K562 (cell line): ENCODE results near the gene PTTG1IP. TPM values are rescaled to one million over a fixed set of nuclear protein-coding genes. Genes with fewer than 3 reads are reported as not detected.
A peak's percentile ranks its signal among the peaks of the same experiment; 100 is the strongest.

Experiments
- ELF1 ChIP-seq: fragments of 200-800 bp; sonication (Bioruptor generic); IDR thresholded peaks from 2 replicates; pipeline ENCODE4 v1.6.1; 2016; ENCODE audit warnings: missing genetic modification characterization, missing compliant biosample characterization
- GABPB1 ChIP-seq: sonication (generic); formaldehyde crosslinking; IDR thresholded peaks from 2 replicates; pipeline ENCODE4 v1.8.0; 2022; ENCODE audit warnings: mild to moderate bottlenecking, missing genetic modification reagents
- HDAC2 ChIP-seq: fragments of 450-650 bp; IDR thresholded peaks from 2 replicates; pipeline ENCODE4 v1.6.1; 2016; ENCODE audit warnings: mild to moderate bottlenecking
- JUN ChIP-seq, 2 experiments: sonication (generic) in 1 of 2; formaldehyde crosslinking in 1 of 2; IDR thresholded peaks; 2 replicates each; pipeline versions ENCODE4 v1.6.1 to v1.8.0; 2012 to 2022; ENCODE audit warnings: borderline replicate concordance in 2 of 2, mild to moderate bottlenecking in 2 of 2, improper control_type of control experiment in 1 of 2, low read depth in 1 of 2, low read length in 1 of 2, missing genetic modification reagents in 1 of 2
- MIER1 ChIP-seq: fragments of 450-650 bp; IDR thresholded peaks from 2 replicates; pipeline ENCODE4 v1.6.1; 2016; ENCODE audit warnings: antibody characterized with exemption, mild to moderate bottlenecking, low read depth
- MXI1 ChIP-seq: IDR thresholded peaks from 2 replicates; pipeline ENCODE4 v1.6.1; 2011; ENCODE audit warnings: low read depth, mild to moderate bottlenecking, improper control_type of control experiment, low read length
- NCOR1 ChIP-seq: fragments of 450-650 bp; IDR thresholded peaks from 2 replicates; pipeline ENCODE4 v1.6.1; 2016; ENCODE audit warnings: mild to moderate bottlenecking, moderate library complexity
- RBM34 ChIP-seq: fragments of 200-400 bp; formaldehyde crosslinking; IDR thresholded peaks from 2 replicates; pipeline ENCODE4 v1.6.1; 2018; ENCODE audit warnings: low read length, borderline replicate concordance; ENCODE audit not compliant: insufficient read depth
- SIX5 ChIP-seq, 2 experiments: IDR thresholded peaks; 2 replicates each; pipeline ENCODE4 v1.6.1; 2011; ENCODE audit warnings: low read length in 2 of 2, borderline replicate concordance in 1 of 2, low read depth in 1 of 2, mild to moderate bottlenecking in 1 of 2, moderate library complexity in 1 of 2; ENCODE audit not compliant: insufficient read depth in 1 of 2
- TCF3 ChIP-seq: sonication (generic); formaldehyde crosslinking; IDR thresholded peaks from 2 replicates; pipeline ENCODE4 v1.4.0; 2020; ENCODE audit warnings: mild to moderate bottlenecking, missing genetic modification reagents
- ZKSCAN1 ChIP-seq: fragments of 150-350 bp; IDR thresholded peaks from 2 replicates; pipeline ENCODE4 v1.6.1; 2016; ENCODE audit warnings: low read depth, low read length
- ZNF12 ChIP-seq: sonication (generic); formaldehyde crosslinking; IDR thresholded peaks from 2 replicates; pipeline ENCODE4 v1.4.0; 2020; ENCODE audit warnings: mild to moderate bottlenecking, missing genetic modification reagents
- ZNF121 ChIP-seq: sonication (generic); formaldehyde crosslinking; conservative IDR thresholded peaks from 2 replicates; pipeline ENCODE4 v1.8.0; 2022; ENCODE audit warnings: missing genetic modification reagents
- ZNF445 ChIP-seq: fragments of 250-450 bp; sonication (Bioruptor Pico); IDR thresholded peaks from 2 replicates; pipeline ENCODE4 v1.4.0; 2020; ENCODE audit warnings: low read depth, mild to moderate bottlenecking, moderate library complexity
- ZNF511 ChIP-seq: sonication (generic); formaldehyde crosslinking; IDR thresholded peaks from 2 replicates; pipeline ENCODE4 v1.8.0; 2022; ENCODE audit warnings: mild to moderate bottlenecking, missing genetic modification reagents
- ZNF609 ChIP-seq: sonication (generic); formaldehyde crosslinking; IDR thresholded peaks from 2 replicates; pipeline ENCODE4 v1.8.1; 2023; ENCODE audit warnings: missing genetic modification reagents, mild to moderate bottlenecking, borderline replicate concordance
- polyA plus RNA-seq, 8 experiments: library from polyadenylated mRNA; depleted of rRNA in 4 of 8; stranded (reverse) in 5 of 8; unstranded in 3 of 8; fragments of >200 nt; fragmentation: Nextera tagmentation in 2 of 8; fragmentation: Illumina TruSeq in 1 of 8; extraction: Ambion mirVana in 2 of 8; extraction: Trizol in 1 of 8; gene quantifications; 2 replicates each; pipeline versions ENCODE4 v1.2.1 to v1.2.3, GENCODE V29; 2011 to 2014; ENCODE audit warnings: inconsistent platforms in 1 of 8, missing spikeins in 1 of 8
- total RNA-seq, 7 experiments: library from RNA; depleted of rRNA in 6 of 7; stranded (reverse); fragments of >200 nt in 6 of 7; fragmentation: Illumina TruSeq in 2 of 7; extraction: Trizol in 2 of 7; gene quantifications; 2 replicates each; pipeline versions ENCODE4 v1.2.1 to v1.2.3, GENCODE V29; 2011 to 2021; ENCODE audit warnings: low replicate concordance in 1 of 7
- TF ChIP-seq, protein P1 (sequence below), 2 experiments: fragments of 250-450 bp in 1 of 2; fragments of 450-650 bp in 1 of 2; sonication (Bioruptor Pico) in 1 of 2; IDR thresholded peaks; 2 replicates each; pipeline versions ENCODE4 v1.6.1 to v1.8.0; 2016 to 2021; ENCODE audit warnings: mild to moderate bottlenecking in 2 of 2, moderate library complexity in 2 of 2, missing compliant biosample characterization in 1 of 2, missing genetic modification characterization in 1 of 2
- TF ChIP-seq, protein P2 (sequence below), 2 experiments: IDR thresholded peaks; 2 replicates each; pipeline ENCODE4 v1.6.1; 2012; ENCODE audit warnings: improper control_type of control experiment in 2 of 2, low read depth in 2 of 2, low read length in 2 of 2, borderline replicate concordance in 1 of 2

Gene PTTG1IP
- total and polyA plus RNA-seq, 9 of the 15 experiments (the other 6 are each of a cell fraction or from before 2014, with no cell fraction given), result 5.0 to 99.3 (median 82.4) TPM

DNA sequence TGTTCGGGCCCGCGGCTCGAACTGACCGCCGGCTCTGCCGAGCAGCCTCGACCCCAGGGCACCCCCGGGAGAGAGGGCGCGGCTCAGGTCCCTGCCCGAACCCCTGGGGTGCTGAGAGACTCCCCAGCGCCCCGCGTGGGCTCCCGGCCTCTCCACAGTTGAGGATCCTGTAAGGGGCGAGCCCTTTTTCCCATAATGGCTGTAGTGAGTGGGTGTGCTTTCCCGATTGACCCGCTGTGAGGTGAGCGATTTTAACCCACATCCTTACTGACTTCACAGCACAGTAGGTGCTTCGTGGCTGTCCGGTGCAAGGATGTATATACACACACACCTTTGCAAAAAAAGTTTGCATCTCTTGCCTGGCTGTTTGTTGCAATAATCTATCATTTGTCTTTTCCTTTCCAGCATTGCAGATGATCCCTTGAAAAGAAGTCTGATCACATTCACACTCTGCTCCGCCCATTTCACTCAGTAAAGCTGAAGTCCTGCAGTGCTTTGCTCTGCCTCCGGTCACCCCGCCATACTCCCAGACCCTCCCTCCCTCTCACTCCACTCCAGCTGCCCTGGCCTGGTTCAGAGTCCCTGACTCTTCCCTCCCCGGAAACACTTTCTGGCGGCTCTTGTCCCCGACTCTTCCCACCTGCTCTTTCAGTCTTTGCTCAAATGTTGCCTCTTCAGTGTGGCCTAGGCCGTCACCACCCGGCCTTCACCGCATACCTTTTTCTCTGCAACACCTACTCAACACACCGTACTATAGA lies 70.9 kb downstream of the PTTG1IP start (continued):
- TF ChIP-seq MIER1 (no peak), NCOR1 (peak; percentile 6; the same call in 1 of the 2 replicates), HDAC2 (no peak), SIX5 (IDR thresholded peaks at IDR 0.05; ENCODE audit: borderline replicate concordance in 1 of 2, insufficient read depth in 1 of 2, low read depth in 1 of 2, low read length in 2 of 2) (no peak), RBM34 (no peak), JUN (IDR thresholded peaks at IDR 0.05; ENCODE audit: borderline replicate concordance, low read depth, low read length) (no peak), JUN (CRISPR knock-in tag; IDR thresholded peaks at IDR 0.05; ENCODE audit: borderline replicate concordance) (no peak), MXI1 (no peak), TCF3 (0 out of 2 replicates have a peak, but pooled peaks have one; percentile 11), ELF1 (tag) (no peak), GABPB1 (CRISPR knock-in tag) (0 out of 2 replicates have a peak, but pooled peaks have one; percentile 31), ZNF511 (CRISPR knock-in tag) (no peak), ZNF445 (CRISPR knock-in tag) (no peak), ZKSCAN1 (peak; percentile 91), ZNF609 (CRISPR knock-in tag) (no peak), ZNF12 (CRISPR knock-in tag) (no peak), ZNF121 (CRISPR knock-in tag) (0 out of 2 replicates have a peak, but pooled peaks have one; percentile 9)
- TF ChIP-seq, protein P1, sequence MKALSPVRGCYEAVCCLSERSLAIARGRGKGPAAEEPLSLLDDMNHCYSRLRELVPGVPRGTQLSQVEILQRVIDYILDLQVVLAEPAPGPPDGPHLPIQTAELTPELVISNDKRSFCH (CRISPR knock-in tag; IDR thresholded peaks at IDR 0.05), result no peak
- TF ChIP-seq, protein P1 (tag; IDR thresholded peaks at IDR 0.05), result peak; percentile 18
- TF ChIP-seq, protein P2, sequence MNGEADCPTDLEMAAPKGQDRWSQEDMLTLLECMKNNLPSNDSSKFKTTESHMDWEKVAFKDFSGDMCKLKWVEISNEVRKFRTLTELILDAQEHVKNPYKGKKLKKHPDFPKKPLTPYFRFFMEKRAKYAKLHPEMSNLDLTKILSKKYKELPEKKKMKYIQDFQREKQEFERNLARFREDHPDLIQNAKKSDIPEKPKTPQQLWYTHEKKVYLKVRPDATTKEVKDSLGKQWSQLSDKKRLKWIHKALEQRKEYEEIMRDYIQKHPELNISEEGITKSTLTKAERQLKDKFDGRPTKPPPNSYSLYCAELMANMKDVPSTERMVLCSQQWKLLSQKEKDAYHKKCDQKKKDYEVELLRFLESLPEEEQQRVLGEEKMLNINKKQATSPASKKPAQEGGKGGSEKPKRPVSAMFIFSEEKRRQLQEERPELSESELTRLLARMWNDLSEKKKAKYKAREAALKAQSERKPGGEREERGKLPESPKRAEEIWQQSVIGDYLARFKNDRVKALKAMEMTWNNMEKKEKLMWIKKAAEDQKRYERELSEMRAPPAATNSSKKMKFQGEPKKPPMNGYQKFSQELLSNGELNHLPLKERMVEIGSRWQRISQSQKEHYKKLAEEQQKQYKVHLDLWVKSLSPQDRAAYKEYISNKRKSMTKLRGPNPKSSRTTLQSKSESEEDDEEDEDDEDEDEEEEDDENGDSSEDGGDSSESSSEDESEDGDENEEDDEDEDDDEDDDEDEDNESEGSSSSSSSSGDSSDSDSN (IDR thresholded peaks at IDR 0.05; ENCODE audit: borderline replicate concordance in 1 of 2, low read depth in 2 of 2, low read length in 2 of 2), result no peak
